HG02840 (cell line): ENCODE measurements around the gene SATL1.
"Not testable (repeated sequence)": the region's sequence is repeated elsewhere in the genome, so short reads cannot be mapped to it uniquely, and the experiment has no call there.

Experiments
- ATAC-seq: cut with Tn5 transposase; IDR thresholded peaks from one replicate; pipeline ENCODE4 v1.9.1; 2021; ENCODE audit warnings: mild to moderate bottlenecking, moderate library complexity, moderate number of reproducible peaks; ENCODE audit not compliant: unreplicated experiment, low FRiP score

SATL1 gene

GRCh38 chrX:85243761-85244449, at the start of gene SATL1, which contains the start of gene ZNF711:
Gene SATL1 (minus strand): TSS chrX:85243779. CDS start chrX:85108968, 134,811 bp downstream.
Gene ZNF711 (plus strand): TSS chrX:85243991. CDS start chrX:85247573, 3,582 bp downstream.
- ATAC-seq, result no peak

- no peak for ATAC-seq
Measured at GRCh38 chrX:85288992-85289723, 45.6 kb upstream of the SATL1 start.

GRCh38 chrX:85285286-85285685, 41.7 kb upstream of the SATL1 start:
- not testable (repeated sequence) for ATAC-seq

GRCh38 chrX:85244450-85245211, 1.1 kb upstream of the SATL1 start:
- no peak for ATAC-seq

GRCh38 chrX:85243155-85243554, 424 bp downstream of the SATL1 start:
- no peak for ATAC-seq

GRCh38 chrX:85223359-85223758, 20.2 kb downstream of the SATL1 start:
- no peak for ATAC-seq

GRCh38 chrX:85221361-85221760, 22.2 kb downstream of the SATL1 start:
- no peak for ATAC-seq

- ATAC-seq, result no peak
Measured at GRCh38 chrX:85215946-85216345, 27.6 kb downstream of the SATL1 start.

- no peak for ATAC-seq
Measured at GRCh38 chrX:85213792-85214530, 29.6 kb downstream of the SATL1 start.

GRCh38 chrX:85203461-85203970, 40.1 kb downstream of the SATL1 start:
- no peak for ATAC-seq

GRCh38 chrX:85196319-85196718, 47.3 kb downstream of the SATL1 start:
- no peak for ATAC-seq

GRCh38 chrX:85159644-85160043, 83.9 kb downstream of the SATL1 start:
- ATAC-seq, result no peak

GRCh38 chrX:85140964-85141363, 102.6 kb downstream of the SATL1 start:
- ATAC-seq, result no peak

- no peak for ATAC-seq
Measured at GRCh38 chrX:85139422-85139821, 104.2 kb downstream of the SATL1 start.

- no peak for ATAC-seq
Measured at GRCh38 chrX:85136409-85136808, 107.2 kb downstream of the SATL1 start.

- ATAC-seq, result no peak
Measured at GRCh38 chrX:85115252-85115651, 128.3 kb downstream of the SATL1 start.

GRCh38 chrX:85114776-85115175, 128.8 kb downstream of the SATL1 start:
- no peak for ATAC-seq

- ATAC-seq, result no peak
Measured at GRCh38 chrX:85114171-85114570, 129.4 kb downstream of the SATL1 start.

- no peak for ATAC-seq
Measured at GRCh38 chrX:85113746-85114145, 129.8 kb downstream of the SATL1 start.

GRCh38 chrX:85112293-85112692, 131.3 kb downstream of the SATL1 start:
- no peak for ATAC-seq
